Purkinje cell (primary cell): ENCODE measurements around the gene ZNF100. TPM values are rescaled to one million over a fixed set of nuclear protein-coding genes. Genes with fewer than 3 reads are reported as not detected.

ENCODE experiments used
- polyA plus RNA-seq: library from polyadenylated mRNA; unstranded; fragments of >200 nt; fragmentation: Nextera tagmentation; gene quantifications from 2 replicates; pipeline ENCODE4 v1.2.1, GENCODE V29; 2014

Gene ZNF100
- 2.5 and 3.7 TPM in 2 replicates for polyA plus RNA-seq

GRCh38 chr19:21767065-21767800, at the start of gene ZNF100:
Gene ZNF100, minus strand, starts transcription at chr19:21767579. Its CDS starts 150 bp downstream, at chr19:21767429.

Other genes with a start within 250 kb of the ZNF100 start
- 16.2 and 22.3 TPM in 2 replicates for gene ZNF43, start 68.6 kb upstream of the ZNF100 start, polyA plus RNA-seq
- 115 and 156 TPM in 2 replicates for gene ZNF208, start 243.4 kb upstream of the ZNF100 start, polyA plus RNA-seq